ENCODE data around the gene MYH9. TPM values are rescaled to one million over a fixed set of nuclear protein-coding genes. Genes with fewer than 3 reads are reported as not detected.
A peak's percentile ranks its signal among the peaks of the same experiment; 100 is the strongest.

Gene MYH9
- total RNA-seq, 1 donor from 2014 or later, result 277 TPM

GRCh38 chr22:36308880-36309279 is 78.9 kb downstream of the MYH9 start:
- no peaks in the 10 kb centered on the region for H3K9me3 Mint-ChIP-seq
- peaks cover 9% of the 10 kb centered on the region for H3K36me3 Mint-ChIP-seq
- H3K4me1 Mint-ChIP-seq (ENCODE audit: unreplicated experiment), result no peaks in the 10 kb centered on the region
- no peak overlapping the region for H3K4me3 Mint-ChIP-seq
- no peak for TF ChIP-seq CTCF (conservative IDR thresholded peaks at IDR 0.05)
- H3K27me3 Mint-ChIP-seq, result no peaks in the 10 kb centered on the region
- H3K27ac Mint-ChIP-seq, result peak overlapping the region; percentile 50
- no peak for DNase-seq (ENCODE audit: extremely low spot score, unreplicated experiment)

- Mint-ChIP-seq H3K4me3 (no peak overlapping the region), H3K4me1 (ENCODE audit: unreplicated experiment) (no peaks in the 10 kb centered on the region), H3K27me3 (no peaks in the 10 kb centered on the region), H3K27ac (no peak overlapping the region), H3K36me3 (peaks cover 10% of the 10 kb centered on the region), H3K9me3 (no peaks in the 10 kb centered on the region)
- DNase-seq (ENCODE audit: extremely low spot score, unreplicated experiment), result no peak
- TF ChIP-seq CTCF (conservative IDR thresholded peaks at IDR 0.05), result no peak
Observed at GRCh38 chr22:36306227-36306626, 81.5 kb downstream of the MYH9 start.

GRCh38 chr22:36305813-36306212 is 82.0 kb downstream of the MYH9 start:
- Mint-ChIP-seq H3K9me3 (no peaks in the 10 kb centered on the region), H3K36me3 (peaks cover 10% of the 10 kb centered on the region), H3K4me1 (ENCODE audit: unreplicated experiment) (no peaks in the 10 kb centered on the region), H3K27me3 (no peaks in the 10 kb centered on the region), H3K27ac (no peak overlapping the region), H3K4me3 (no peak overlapping the region)
- TF ChIP-seq CTCF (conservative IDR thresholded peaks at IDR 0.05), result no peak
- DNase-seq (ENCODE audit: extremely low spot score, unreplicated experiment), result no peak

- DNase-seq (ENCODE audit: extremely low spot score, unreplicated experiment), result no peak
- no peak for TF ChIP-seq CTCF (conservative IDR thresholded peaks at IDR 0.05)
- no peaks in the 10 kb centered on the region for H3K27me3 Mint-ChIP-seq
- no peaks in the 10 kb centered on the region for H3K9me3 Mint-ChIP-seq
- H3K4me1 Mint-ChIP-seq (ENCODE audit: unreplicated experiment), result no peaks in the 10 kb centered on the region
- H3K4me3 Mint-ChIP-seq, result no peak overlapping the region
- peaks cover 10% of the 10 kb centered on the region for H3K36me3 Mint-ChIP-seq
- peak overlapping the region; percentile 86 for H3K27ac Mint-ChIP-seq
Observed at GRCh38 chr22:36304429-36304828, 83.3 kb downstream of the MYH9 start.

- Mint-ChIP-seq H3K4me3 (no peak overlapping the region), H3K9me3 (no peaks in the 10 kb centered on the region), H3K36me3 (peaks cover 10% of the 10 kb centered on the region), H3K27ac (peak overlapping the region; percentile 86), H3K4me1 (ENCODE audit: unreplicated experiment) (no peaks in the 10 kb centered on the region), H3K27me3 (no peaks in the 10 kb centered on the region)
- no peak for TF ChIP-seq CTCF (conservative IDR thresholded peaks at IDR 0.05)
- DNase-seq (ENCODE audit: extremely low spot score, unreplicated experiment), result no peak
Observed at GRCh38 chr22:36303874-36304273, 83.9 kb downstream of the MYH9 start.

GRCh38 chr22:36303115-36303467 is 84.7 kb downstream of the MYH9 start:
- H3K27ac Mint-ChIP-seq, result no peak overlapping the region
- H3K27me3 Mint-ChIP-seq, result no peaks in the 10 kb centered on the region
- no peaks in the 10 kb centered on the region for H3K4me1 Mint-ChIP-seq (ENCODE audit: unreplicated experiment)
- H3K9me3 Mint-ChIP-seq, result no peaks in the 10 kb centered on the region
- DNase-seq (ENCODE audit: extremely low spot score, unreplicated experiment), result no peak
- peaks cover 10% of the 10 kb centered on the region for H3K36me3 Mint-ChIP-seq
- no peak overlapping the region for H3K4me3 Mint-ChIP-seq
- no peak for TF ChIP-seq CTCF (conservative IDR thresholded peaks at IDR 0.05)

Measured in type B pancreatic cell (in vitro differentiated cells).